IPS-18c (cell line): ENCODE results near the gene ACVR2A.

ENCODE experiments used
- H3K4me3 ChIP-seq: 2 replicates; pipeline ENCODE4 v1.7.0; 2013; ENCODE audit warnings: low read depth, mild to moderate bottlenecking, low read length, moderate library complexity; ENCODE audit not compliant: insufficient read depth
- H3K9me3 ChIP-seq: one replicate; pipeline ENCODE4 v1.6.1; 2013; ENCODE audit warnings: mild to moderate bottlenecking, low read length, moderate library complexity; ENCODE audit not compliant: control insufficient read depth, insufficient read depth

The ACVR2A gene

GRCh38 chr2:147968571-147968970 is 123.7 kb downstream of the ACVR2A start:
- H3K9me3 ChIP-seq, result no peaks in the 10 kb centered on the region
- no peak overlapping the region for H3K4me3 ChIP-seq

- Histone ChIP-seq H3K4me3 (no peak overlapping the region), H3K9me3 (no peaks in the 10 kb centered on the region)
These were observed 131.3 kb downstream of the ACVR2A start for GRCh38 chr2:147976102-147976501.

GRCh38 chr2:147977679-147978078 is 132.8 kb downstream of the ACVR2A start:
- Histone ChIP-seq H3K9me3 (no peaks in the 10 kb centered on the region), H3K4me3 (no peak overlapping the region)
